Neuronal stem cell (in vitro differentiated cells): Measurements from ENCODE around the gene NPIPB2.
"Not testable (repeated sequence)": the region's sequence is repeated elsewhere in the genome, so short reads cannot be mapped to it uniquely, and the experiment has no call there.

Experiments used
- DNase-seq: peaks from one replicate; pipeline ENCODE4 v3.0.0-alpha.2; 2013; ENCODE audit warnings: low spot score
- H2AFZ ChIP-seq: one replicate; pipeline ENCODE4 v1.6.1; 2013; ENCODE audit warnings: mild to moderate bottlenecking, low read length, inconsistent platforms
- H2AK5ac ChIP-seq: 2 replicates; pipeline ENCODE4 v1.6.1; 2013; ENCODE audit warnings: low read depth, mild to moderate bottlenecking, inconsistent platforms, low read length, moderate library complexity, mixed read lengths
- H2BK120ac ChIP-seq: 2 replicates; pipeline ENCODE4 v1.6.1; 2013; ENCODE audit warnings: low read depth, mild to moderate bottlenecking, inconsistent platforms, low read length, moderate library complexity, mixed read lengths
- H2BK12ac ChIP-seq: one replicate; pipeline ENCODE4 v1.6.1; 2013; ENCODE audit warnings: low read length, inconsistent platforms
- H2BK15ac ChIP-seq: 2 replicates; pipeline ENCODE4 v1.6.1; 2013; ENCODE audit warnings: mild to moderate bottlenecking, low read length, inconsistent platforms, mixed read lengths
- H2BK5ac ChIP-seq: one replicate; pipeline ENCODE4 v1.6.1; 2013; ENCODE audit warnings: inconsistent platforms, mild to moderate bottlenecking, low read length, moderate library complexity
- H3K14ac ChIP-seq: one replicate; pipeline ENCODE4 v1.6.1; 2013; ENCODE audit warnings: low read length, inconsistent platforms
- H3K18ac ChIP-seq: 2 replicates; pipeline ENCODE4 v1.6.1; 2013; ENCODE audit warnings: low read length, inconsistent platforms
- H3K23ac ChIP-seq: 2 replicates; pipeline ENCODE4 v1.6.1; 2013; ENCODE audit warnings: low read depth, mild to moderate bottlenecking, mixed read lengths, low read length, inconsistent platforms; ENCODE audit not compliant: poor library complexity
- H3K27ac ChIP-seq: replicated peaks from 3 replicates; pipeline ENCODE4 v1.5.1; 2013; ENCODE audit warnings: low read length, inconsistent platforms
- H3K27me3 ChIP-seq, 3 experiments: 2 replicates each; pipeline ENCODE4 v1.6.1; 2013; ENCODE audit warnings: low read length in 3 of 3, mild to moderate bottlenecking in 2 of 3, inconsistent platforms in 1 of 3, low read depth in 1 of 3, mixed read lengths in 1 of 3, moderate library complexity in 1 of 3; ENCODE audit not compliant: control insufficient read depth in 3 of 3, insufficient read depth in 3 of 3
- H3K36me3 ChIP-seq, 2 donors: replicated peaks in 1 of 2; 2 replicates each; pipeline ENCODE4 v1.6.1; 2013; ENCODE audit warnings: low read length in 2 of 2; ENCODE audit not compliant: control insufficient read depth in 2 of 2, insufficient read depth in 2 of 2
- H3K4ac ChIP-seq: 2 replicates; pipeline ENCODE4 v1.6.1; 2013; ENCODE audit warnings: inconsistent platforms, mild to moderate bottlenecking, low read length, moderate library complexity
- H3K4me1 ChIP-seq, 2 donors: 1 replicate in 1 of 2; 2 replicates in 1 of 2; pipeline ENCODE4 v1.6.1; 2013; ENCODE audit warnings: low read length in 2 of 2, low read depth in 1 of 2; ENCODE audit not compliant: control insufficient read depth in 2 of 2, insufficient read depth in 1 of 2
- H3K4me2 ChIP-seq: one replicate; pipeline ENCODE4 v1.6.1; 2013; ENCODE audit warnings: mild to moderate bottlenecking, low read length, inconsistent platforms; ENCODE audit not compliant: insufficient read depth, poor library complexity, severe bottlenecking
- H3K4me3 ChIP-seq, 2 donors: 2 replicates each; pipeline ENCODE4 v1.5.1; 2013; ENCODE audit warnings: low read length in 2 of 2, mild to moderate bottlenecking in 2 of 2, inconsistent platforms in 1 of 2, moderate library complexity in 1 of 2
- H3K79me1 ChIP-seq: one replicate; pipeline ENCODE4 v1.6.1; 2013; ENCODE audit warnings: low read depth, mild to moderate bottlenecking, inconsistent platforms, low read length, moderate library complexity
- H3K9ac ChIP-seq: one replicate; pipeline ENCODE4 v1.6.1; 2013; ENCODE audit warnings: mild to moderate bottlenecking, low read depth, low read length, inconsistent platforms; ENCODE audit not compliant: poor library complexity
- H3K9me3 ChIP-seq, 2 donors: replicated peaks in 1 of 2; 2 replicates each; pipeline versions ENCODE3 to v1.6.1; 2013; ENCODE audit warnings: low read length in 2 of 2, mild to moderate bottlenecking in 2 of 2, inconsistent platforms in 1 of 2, low read depth in 1 of 2, mixed read lengths in 1 of 2, moderate library complexity in 1 of 2; ENCODE audit not compliant: control insufficient read depth in 2 of 2, insufficient read depth in 1 of 2
- H4K8ac ChIP-seq: one replicate; pipeline ENCODE4 v1.6.1; 2013; ENCODE audit warnings: low read depth, mild to moderate bottlenecking, inconsistent platforms, low read length, moderate library complexity
- H4K91ac ChIP-seq: one replicate; pipeline ENCODE4 v1.6.1; 2013; ENCODE audit warnings: low read length, low read depth, mild to moderate bottlenecking, inconsistent platforms; ENCODE audit not compliant: poor library complexity
- WGBS, 2 donors: extraction: QIAGEN DNeasy Blood & Tissue Kit; methylation state at CpG; one replicate each; pipeline ENCODE4 v1.1.7; 2013; ENCODE audit warnings: missing lambda C conversion rate in 2 of 2, mixed read lengths in 1 of 2; ENCODE audit not compliant: insufficient read length in 2 of 2, insufficient replicate concordance in 1 of 2; ENCODE audit errors: extremely low coverage in 2 of 2; 5-methylcytosine and 5-hydroxymethylcytosine counted together

The NPIPB2 gene

GRCh38 chr16:11964761-11965551 is 23.1 kb upstream of the NPIPB2 start, which contains the start of gene TNFRSF17:
Gene TNFRSF17 (plus strand): TSS chr16:11965210. CDS start chr16:11965325, 115 bp downstream.
- H3K18ac ChIP-seq: no peak within 1 kb of the TSS
- no peak within 1 kb of the TSS for H4K8ac ChIP-seq
- no peaks in the 10 kb centered on the region for H3K9me3 ChIP-seq
- no CpG with 5 or more reads among the region's 9 CpGs for WGBS, 2 donors
- no peak within 1 kb of the TSS for H2BK120ac ChIP-seq
- H3K4me2 ChIP-seq: no peak within 1 kb of the TSS
- H3K9ac ChIP-seq: no peak within 1 kb of the TSS
- no peak within 1 kb of the TSS for H2BK12ac ChIP-seq
- H3K27ac ChIP-seq: no peak within 1 kb of the TSS
- no peak within 1 kb of the TSS for H3K14ac ChIP-seq
- no peaks in the 10 kb centered on the region for H3K79me1 ChIP-seq
- no peak within 1 kb of the TSS for H4K91ac ChIP-seq
- no peak within 1 kb of the TSS for H2AK5ac ChIP-seq
- H3K4me3 ChIP-seq: no peak within 1 kb of the TSS
- H3K23ac ChIP-seq: no peak within 1 kb of the TSS
- H3K4me1 ChIP-seq: peaks cover 0 to 4% of the 10 kb centered on the region in 2 donors
- no peak within 1 kb of the TSS for H2AFZ ChIP-seq
- no peak within 1 kb of the TSS for H2BK5ac ChIP-seq
- no peak within 1 kb of the TSS for H2BK15ac ChIP-seq
- H3K4ac ChIP-seq: no peak within 1 kb of the TSS
- no peaks in the 10 kb centered on the region for H3K27me3 ChIP-seq
- no peaks in the 10 kb centered on the region for H3K36me3 ChIP-seq
- DNase-seq: no peak

- no peak overlapping the region for H3K4me3 ChIP-seq
- no peak overlapping the region for H2AFZ ChIP-seq
- H2BK5ac ChIP-seq: no peak overlapping the region
- no peak overlapping the region for H4K8ac ChIP-seq
- no peak overlapping the region for H3K27ac ChIP-seq
- no peaks in the 10 kb centered on the region for H3K9me3 ChIP-seq
- no peak overlapping the region for H2BK12ac ChIP-seq
- no CpG with 5 or more reads among the region's 6 CpGs for WGBS, 2 donors
- no peak overlapping the region for H3K4ac ChIP-seq
- no peak overlapping the region for H3K14ac ChIP-seq
- H4K91ac ChIP-seq: no peak overlapping the region
- no peaks in the 10 kb centered on the region for H3K27me3 ChIP-seq
- no peak overlapping the region for H3K9ac ChIP-seq
- no peak for DNase-seq
- H3K79me1 ChIP-seq: no peaks in the 10 kb centered on the region
- no peak overlapping the region for H2BK120ac ChIP-seq
- no peak overlapping the region for H2AK5ac ChIP-seq
- no peak overlapping the region for H3K4me2 ChIP-seq
- no peak overlapping the region for H2BK15ac ChIP-seq
- no peak overlapping the region for H3K23ac ChIP-seq
- peaks cover 0 to 4% of the 10 kb centered on the region in 2 donors for H3K4me1 ChIP-seq
- H3K36me3 ChIP-seq: no peaks in the 10 kb centered on the region
- no peak overlapping the region for H3K18ac ChIP-seq
These were observed 21.9 kb upstream of the NPIPB2 start for GRCh38 chr16:11963706-11964105.

- H2BK15ac ChIP-seq, H2BK5ac ChIP-seq, H2BK120ac ChIP-seq, H3K27me3 ChIP-seq, H3K36me3 ChIP-seq, H2AK5ac ChIP-seq, H3K4ac ChIP-seq, H2BK12ac ChIP-seq, H3K9me3 ChIP-seq, H3K79me1 ChIP-seq, H3K4me3 ChIP-seq, H3K4me1 ChIP-seq, H2AFZ ChIP-seq, H4K91ac ChIP-seq, H4K8ac ChIP-seq, H3K27ac ChIP-seq, H3K4me2 ChIP-seq, H3K14ac ChIP-seq, H3K9ac ChIP-seq, H3K18ac ChIP-seq, H3K23ac ChIP-seq, DNase-seq: not testable (repeated sequence)
- no CpG with 5 or more reads among the region's 11 CpGs for WGBS, 2 donors
These were observed 21.1 kb upstream of the NPIPB2 start for GRCh38 chr16:11962978-11963377.

- H3K4me1 ChIP-seq, H4K8ac ChIP-seq, H3K18ac ChIP-seq, H4K91ac ChIP-seq, H2BK5ac ChIP-seq, H3K36me3 ChIP-seq, H3K9ac ChIP-seq, H3K79me1 ChIP-seq, H3K27ac ChIP-seq, H3K9me3 ChIP-seq, H3K4ac ChIP-seq, H2BK120ac ChIP-seq, H2AFZ ChIP-seq, H3K27me3 ChIP-seq, H3K4me2 ChIP-seq, H3K14ac ChIP-seq, H2AK5ac ChIP-seq, DNase-seq, H3K23ac ChIP-seq, H2BK12ac ChIP-seq, H3K4me3 ChIP-seq, H2BK15ac ChIP-seq: not testable (repeated sequence)
- no CpG with 5 or more reads among the region's 5 CpGs for WGBS, 2 donors
These were observed 20.6 kb upstream of the NPIPB2 start for GRCh38 chr16:11962457-11962856.
